OCI-LY7 (cell line): ENCODE data around the gene VPS4B. TPM values are rescaled to one million over a fixed set of nuclear protein-coding genes. Genes with fewer than 3 reads are reported as not detected.

Source experiments
- BruUV-seq: library from RNA; stranded (reverse); fragments of 400-500 nt; replicated peaks from 2 replicates; lab custom pipeline; 2021; lab: Mats Ljungman, UMichigan
- CTCF ChIA-PET: fragments of 300-600 bp; sonication (Branson Sonifier 250); formaldehyde crosslinking; loops from one replicate; lab custom pipeline; 2022; ENCODE audit warnings: antibody characterized with exemption; ENCODE audit not compliant: unreplicated experiment; lab: Charles Lee
- POLR2A ChIA-PET: fragments of 300-600 bp; sonication (Branson Sonifier 250); formaldehyde crosslinking; loops from one replicate; lab custom pipeline; 2022; ENCODE audit warnings: antibody characterized with exemption; lab: Charles Lee
- DNase-seq: peaks from one replicate; pipeline ENCODE4 v3.0.0-alpha.2; 2015; ENCODE audit warnings: low spot score
- H2AFZ ChIP-seq: fragments of 200-600 bp; sonication (generic), shearing (Covaris generic); 2 replicates; pipeline ENCODE4 v1.6.1; 2014; ENCODE audit warnings: mild to moderate bottlenecking, antibody characterized with exemption, low read length, moderate library complexity
- H3K27ac ChIP-seq: fragments of 200-600 bp; sonication (generic); 2 replicates; pipeline ENCODE4 v1.5.1; 2014; ENCODE audit warnings: mixed run types, low read depth, mild to moderate bottlenecking, moderate library complexity, low read length, inconsistent platforms; ENCODE audit not compliant: poor library complexity, severe bottlenecking
- H3K36me3 ChIP-seq: fragments of 200-600 bp; sonication (generic); 2 replicates; pipeline ENCODE4 v1.6.1; 2014; ENCODE audit warnings: mild to moderate bottlenecking, antibody characterized with exemption, low read length, moderate library complexity, mixed read lengths; ENCODE audit not compliant: insufficient read depth
- H3K4me1 ChIP-seq: fragments of 200-600 bp; sonication (generic); 2 replicates; pipeline ENCODE4 v1.5.1; 2014; ENCODE audit warnings: mild to moderate bottlenecking, low read length; ENCODE audit not compliant: insufficient read depth, poor library complexity, severe bottlenecking
- H3K4me2 ChIP-seq: fragments of 200-600 bp; sonication (generic); 2 replicates; pipeline ENCODE4 v1.6.1; 2014; ENCODE audit warnings: mild to moderate bottlenecking, low read length
- H3K4me3 ChIP-seq: fragments of 200-600 bp; sonication (generic); 2 replicates; pipeline ENCODE4 v1.5.1; 2014; ENCODE audit warnings: mild to moderate bottlenecking, low read depth, low read length; ENCODE audit not compliant: poor library complexity, severe bottlenecking
- H3K79me2 ChIP-seq: fragments of 200-600 bp; sonication (generic); 2 replicates; pipeline ENCODE4 v1.6.1; 2016; ENCODE audit warnings: low read depth, mild to moderate bottlenecking, low read length, moderate library complexity, mixed read lengths; ENCODE audit not compliant: insufficient read depth
- H3K9me2 ChIP-seq: fragments of 200-600 bp; sonication (generic); 2 replicates; pipeline ENCODE4 v1.6.1; 2016; ENCODE audit warnings: mild to moderate bottlenecking, low read length, mixed read lengths; ENCODE audit not compliant: insufficient read depth
- H3K9me3 ChIP-seq: fragments of 200-600 bp; sonication (generic); 2 replicates; pipeline ENCODE4 v1.6.1; 2014; ENCODE audit warnings: mild to moderate bottlenecking, mixed run types, low read length, mixed read lengths
- H4K20me1 ChIP-seq: fragments of 200-600 bp; sonication (generic); 2 replicates; pipeline ENCODE4 v1.6.1; 2014; ENCODE audit warnings: mild to moderate bottlenecking, antibody characterized with exemption, low read length, moderate library complexity, mixed read lengths; ENCODE audit not compliant: insufficient read depth
- CTCF ChIP-seq: fragments of 200-600 bp; sonication (generic); conservative IDR thresholded peaks from 2 replicates; pipeline ENCODE4 v1.5.1; 2014; ENCODE audit warnings: mild to moderate bottlenecking, antibody characterized with exemption, low read length, moderate library complexity, mixed read lengths
- EZH2phosphoT487 ChIP-seq: fragments of 200-600 bp; sonication (generic); IDR thresholded peaks from 2 replicates; pipeline ENCODE4 v1.6.1; 2018; ENCODE audit warnings: low read depth, borderline replicate concordance, mild to moderate bottlenecking, mixed run types, antibody characterized with exemption, low read length, moderate library complexity, mixed read lengths
- intact Hi-C: fragments of 100-400 bp; cut with micrococcal nuclease; formaldehyde crosslinking; loops from one replicate; pipeline ENCODE4 v1.10.0; 2022; ENCODE audit not compliant: unreplicated experiment
- total RNA-seq, 2 experiments: library from RNA; depleted of rRNA in 1 of 2; stranded (reverse); fragments of >200 nt in 1 of 2; shearing (Covaris generic) in 1 of 2; gene quantifications; 2 replicates each; pipeline ENCODE4 v1.2.3, GENCODE V29; 2014 to 2022

The VPS4B gene
- total RNA-seq, 2 experiments from 2014 or later, result 12.3 to 22.9 TPM

- Histone ChIP-seq H4K20me1 (no peaks in the 10 kb centered on the region), H3K4me2 (no peak overlapping the region), H3K4me3 (no peak overlapping the region), H3K9me2 (no peaks in the 10 kb centered on the region), H3K27ac (no peak overlapping the region), H3K36me3 (no peaks in the 10 kb centered on the region), H3K4me1 (no peaks in the 10 kb centered on the region), H2AFZ (no peak overlapping the region), H3K9me3 (no peaks in the 10 kb centered on the region), H3K79me2 (no peaks in the 10 kb centered on the region)
- no peak for DNase-seq
- ChIA-PET POLR2A (no interaction called here), CTCF (no interaction called here)
- no TSS peak for BruUV-seq
- no peak for TF ChIP-seq CTCF
- no peak for TF ChIP-seq EZH2phosphoT487
- intact Hi-C loops, result no loop called here
Measured at GRCh38 chr18:63443829-63444228, 21.6 kb upstream of the VPS4B start.

GRCh38 chr18:63440881-63441280, 18.6 kb upstream of the VPS4B start:
- Histone ChIP-seq H3K27ac (no peak overlapping the region), H3K4me1 (no peaks in the 10 kb centered on the region), H3K79me2 (no peaks in the 10 kb centered on the region), H2AFZ (no peak overlapping the region), H3K9me3 (no peaks in the 10 kb centered on the region), H3K4me3 (no peak overlapping the region), H3K9me2 (no peaks in the 10 kb centered on the region), H4K20me1 (no peaks in the 10 kb centered on the region), H3K4me2 (no peak overlapping the region), H3K36me3 (no peaks in the 10 kb centered on the region)
- ChIA-PET POLR2A (no interaction called here), CTCF (no interaction called here)
- intact Hi-C loops, result no loop called here
- no peak for TF ChIP-seq EZH2phosphoT487
- no peak for TF ChIP-seq CTCF
- DNase-seq, result no peak
- no TSS peak for BruUV-seq

GRCh38 chr18:63440219-63440618, 17.9 kb upstream of the VPS4B start:
- H3K4me1 ChIP-seq, result no peaks in the 10 kb centered on the region
- no peaks in the 10 kb centered on the region for H3K79me2 ChIP-seq
- ChIA-PET CTCF (interaction anchor here (1.6 kb wide), 1 partner anchor 100 kb away, joined by 5 read pairs; no protein-coding TSS in a partner anchor), POLR2A (no interaction called here)
- H4K20me1 ChIP-seq, result no peaks in the 10 kb centered on the region
- H3K27ac ChIP-seq, result no peak overlapping the region
- H3K4me2 ChIP-seq, result no peak overlapping the region
- no peak for DNase-seq
- H3K9me2 ChIP-seq, result no peaks in the 10 kb centered on the region
- TF ChIP-seq CTCF, result no peak
- TF ChIP-seq EZH2phosphoT487, result no peak
- H2AFZ ChIP-seq, result no peak overlapping the region
- no TSS peak for BruUV-seq
- H3K9me3 ChIP-seq, result no peaks in the 10 kb centered on the region
- H3K4me3 ChIP-seq, result no peak overlapping the region
- intact Hi-C loops, result no loop called here
- no peaks in the 10 kb centered on the region for H3K36me3 ChIP-seq
